GM21723 (cell line): Measurements from ENCODE around the gene RPLP1.

ENCODE experiments used
- ATAC-seq: cut with Tn5 transposase; IDR thresholded peaks from one replicate; pipeline ENCODE4 v1.9.1; 2021; ENCODE audit warnings: mild to moderate bottlenecking, moderate library complexity; ENCODE audit not compliant: unreplicated experiment

RPLP1 gene

GRCh38 chr15:69468241-69469121 is 15.9 kb downstream of the RPLP1 start:
- no peak for ATAC-seq

- ATAC-seq: no peak
Measured at GRCh38 chr15:69469467-69470201, 17.0 kb downstream of the RPLP1 start.

- no peak for ATAC-seq
Measured at GRCh38 chr15:69472046-69472445, 19.4 kb downstream of the RPLP1 start.

GRCh38 chr15:69472562-69472961 is 19.9 kb downstream of the RPLP1 start:
- ATAC-seq: no peak

GRCh38 chr15:69474291-69474690 is 21.7 kb downstream of the RPLP1 start:
- no peak for ATAC-seq

- no peak for ATAC-seq
Measured at GRCh38 chr15:69474846-69475455, 22.3 kb downstream of the RPLP1 start.

GRCh38 chr15:69475769-69476358 is 23.2 kb downstream of the RPLP1 start:
- no peak for ATAC-seq

- no peak for ATAC-seq
Measured at GRCh38 chr15:69476704-69477473, 24.3 kb downstream of the RPLP1 start.

GRCh38 chr15:69478259-69478781 is 25.7 kb downstream of the RPLP1 start:
- ATAC-seq: no peak

- no peak for ATAC-seq
Measured at GRCh38 chr15:69479081-69479480, 26.5 kb downstream of the RPLP1 start.

- no peak for ATAC-seq
Measured at GRCh38 chr15:69479971-69480370, 27.4 kb downstream of the RPLP1 start.

GRCh38 chr15:69480932-69481331 is 28.3 kb downstream of the RPLP1 start:
- ATAC-seq: no peak

- no peak for ATAC-seq
Measured at GRCh38 chr15:69482686-69483256, 30.2 kb downstream of the RPLP1 start.

- no peak for ATAC-seq
Measured at GRCh38 chr15:69484837-69485236, 32.2 kb downstream of the RPLP1 start.

- no peak for ATAC-seq
Measured at GRCh38 chr15:69486481-69487110, 34.0 kb downstream of the RPLP1 start.

- ATAC-seq: no peak
Measured at GRCh38 chr15:69489073-69489571, 36.5 kb downstream of the RPLP1 start.

- no peak for ATAC-seq
Measured at GRCh38 chr15:69490356-69491037, 37.9 kb downstream of the RPLP1 start.

- no peak for ATAC-seq
Measured at GRCh38 chr15:69491038-69491505, 38.5 kb downstream of the RPLP1 start.

GRCh38 chr15:69493406-69493805 is 40.8 kb downstream of the RPLP1 start:
- ATAC-seq: no peak
